Kidney capillary endothelial cell (primary cell): ENCODE results near the gene ABCC1.

Experiments
- DNase-seq: peaks from one replicate; pipeline ENCODE4 v3.0.0-alpha.2; 2018; ENCODE audit warnings: low spot score

The ABCC1 gene

GRCh38 chr16:15993946-15994665, 44.7 kb downstream of the ABCC1 start:
- DNase-seq: no peak

DNA sequence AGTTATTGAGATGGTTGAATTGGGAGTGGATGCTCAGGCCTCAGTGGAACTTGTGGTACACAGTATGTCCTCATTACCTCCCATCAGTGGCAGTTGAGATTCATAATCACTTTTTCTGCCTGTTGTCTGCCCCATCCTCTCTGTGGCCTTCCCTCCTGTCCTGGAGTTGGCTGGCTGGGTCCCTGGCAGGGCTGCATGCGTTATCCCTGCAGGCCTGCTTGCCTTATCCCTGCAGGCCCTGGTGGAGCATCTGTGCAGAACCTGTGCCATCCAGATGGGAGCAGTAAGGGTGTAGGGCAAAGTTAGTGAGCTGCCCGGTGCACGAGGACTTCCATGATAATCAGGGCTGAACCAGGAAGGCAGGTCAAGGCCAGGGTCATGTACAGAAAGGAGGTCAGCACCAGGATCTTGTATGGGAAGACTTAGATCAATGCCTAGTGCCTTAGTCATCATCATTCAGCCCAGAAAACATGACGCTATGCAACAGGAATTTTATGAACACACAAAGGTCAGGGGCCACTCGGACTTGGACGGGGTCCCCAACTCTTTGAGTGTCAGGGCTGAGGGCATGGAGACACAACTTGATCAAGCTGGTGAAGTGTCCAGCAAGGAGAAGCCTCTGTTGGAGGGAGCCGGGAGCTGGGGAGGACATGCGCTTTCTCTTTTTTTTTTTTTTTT, 47.2 kb downstream of the ABCC1 start:
- peak; percentile 94 for DNase-seq

DNA sequence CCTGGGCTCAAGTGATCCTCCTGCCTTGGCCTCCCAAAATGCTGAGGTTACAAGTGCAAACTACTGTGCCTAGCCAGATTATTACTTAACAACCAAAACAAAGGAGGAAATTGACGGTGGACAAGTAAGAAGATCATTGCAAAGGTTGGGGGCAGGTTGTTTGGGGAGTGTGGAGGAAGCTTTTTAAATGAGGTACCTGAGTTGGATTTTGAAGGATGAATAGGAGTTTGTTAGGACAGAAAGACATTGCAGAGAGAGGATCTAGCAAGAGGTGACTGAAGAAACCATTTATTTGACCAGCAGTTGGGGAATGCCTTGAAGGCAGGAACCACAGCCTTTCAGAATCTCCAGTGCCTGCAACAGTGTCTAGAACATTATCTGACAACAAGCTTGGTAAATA, 51.3 kb downstream of the ABCC1 start:
- no peak for DNase-seq

DNA sequence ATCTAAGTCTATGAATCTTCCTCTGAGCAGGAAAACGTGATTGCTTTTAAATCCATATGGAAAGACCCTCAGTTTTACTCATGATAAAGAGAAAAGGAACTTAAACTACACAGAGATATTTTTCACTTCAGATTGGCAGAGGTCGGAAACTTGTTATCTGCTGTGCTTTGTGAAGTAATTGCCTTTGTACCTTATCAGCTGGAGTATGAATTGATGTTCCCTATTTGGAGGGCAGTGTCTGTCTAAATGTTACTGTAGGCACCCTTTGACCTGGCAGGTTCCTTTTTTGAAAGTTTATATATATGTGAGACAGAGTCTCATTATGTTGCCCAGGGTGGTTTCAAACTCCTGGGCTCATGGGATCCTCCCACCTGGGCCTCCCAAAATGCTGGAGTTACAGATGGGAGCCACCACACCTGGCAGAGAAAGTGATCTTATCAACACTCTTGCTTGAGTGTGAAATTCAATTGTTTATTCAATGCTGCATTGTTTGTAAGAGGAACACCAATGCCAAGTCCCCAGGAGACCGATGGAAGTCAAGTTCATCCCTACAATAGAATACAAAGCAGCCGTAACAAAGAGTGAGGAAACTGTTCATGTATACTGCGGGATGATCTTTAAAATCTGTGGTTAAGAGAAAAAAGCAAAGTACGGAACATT, 52.3 kb downstream of the ABCC1 start:
- no peak for DNase-seq

- no peak for DNase-seq
Measured at GRCh38 chr16:16003719-16004313, 54.4 kb downstream of the ABCC1 start.

- no peak for DNase-seq
Measured at GRCh38 chr16:16004314-16004749, 54.9 kb downstream of the ABCC1 start.

- DNase-seq: no peak
Measured at GRCh38 chr16:16005721-16006120, 56.3 kb downstream of the ABCC1 start.

DNA sequence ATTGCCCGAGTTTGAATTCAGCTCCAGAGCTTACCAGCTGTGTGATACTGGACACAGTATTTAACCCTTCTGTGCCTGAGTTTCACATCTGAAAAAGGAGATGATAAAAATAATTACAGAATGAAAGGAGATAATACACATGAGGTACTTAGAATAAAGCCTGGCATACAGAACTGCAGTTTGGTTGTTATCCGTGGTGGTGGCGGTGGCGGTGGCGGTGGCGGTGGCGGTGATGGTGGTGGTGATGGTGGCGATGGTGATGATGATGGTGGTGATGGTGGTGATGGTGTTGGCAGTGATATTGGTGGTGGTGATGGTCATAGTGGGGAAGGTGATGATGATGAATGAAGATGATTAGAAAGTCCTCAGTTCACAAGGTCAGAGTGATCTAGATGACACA, 57.2 kb downstream of the ABCC1 start:
- DNase-seq: no peak

DNA sequence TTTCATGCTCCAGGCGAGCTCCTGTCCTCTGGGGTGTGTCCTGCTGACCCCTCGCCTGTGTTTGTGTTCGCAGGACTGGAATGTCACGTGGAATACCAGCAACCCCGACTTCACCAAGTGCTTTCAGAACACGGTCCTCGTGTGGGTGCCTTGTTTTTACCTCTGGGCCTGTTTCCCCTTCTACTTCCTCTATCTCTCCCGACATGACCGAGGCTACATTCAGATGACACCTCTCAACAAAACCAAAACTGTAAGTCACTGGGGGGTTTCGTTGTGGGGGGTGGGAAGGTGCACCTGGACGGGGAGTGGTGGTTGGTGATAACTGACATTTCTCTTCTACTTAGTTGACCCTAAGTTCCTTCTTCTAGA, 58.3 kb downstream of the ABCC1 start:
- no peak for DNase-seq

GRCh38 chr16:16008666-16009065, 59.2 kb downstream of the ABCC1 start:
- DNase-seq: no peak

DNA sequence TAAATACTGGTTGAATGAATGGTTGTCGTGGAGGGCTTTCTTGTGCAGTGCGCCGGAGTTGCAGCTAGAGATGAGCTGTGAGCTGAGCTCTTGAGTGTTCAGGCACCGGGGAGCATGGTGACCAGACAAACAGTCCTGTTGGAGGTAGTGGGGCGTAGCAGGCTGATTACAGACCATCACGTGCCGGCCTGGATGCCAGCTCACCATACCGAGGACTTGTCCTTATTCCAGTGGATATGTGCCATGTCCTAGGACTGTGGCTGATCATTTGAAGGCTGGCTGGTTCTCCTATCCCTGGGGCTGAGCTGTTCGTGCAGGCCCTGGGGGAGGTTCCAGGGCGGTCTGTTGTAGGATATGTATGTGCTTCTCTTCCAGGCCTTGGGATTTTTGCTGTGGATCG, 60.0 kb downstream of the ABCC1 start:
- DNase-seq: no peak

GRCh38 chr16:16010194-16010593, 60.8 kb downstream of the ABCC1 start:
- no peak for DNase-seq

- no peak for DNase-seq
Measured at GRCh38 chr16:16012144-16012543, 62.7 kb downstream of the ABCC1 start.

GRCh38 chr16:16013812-16014211, 64.4 kb downstream of the ABCC1 start:
- no peak for DNase-seq

DNA sequence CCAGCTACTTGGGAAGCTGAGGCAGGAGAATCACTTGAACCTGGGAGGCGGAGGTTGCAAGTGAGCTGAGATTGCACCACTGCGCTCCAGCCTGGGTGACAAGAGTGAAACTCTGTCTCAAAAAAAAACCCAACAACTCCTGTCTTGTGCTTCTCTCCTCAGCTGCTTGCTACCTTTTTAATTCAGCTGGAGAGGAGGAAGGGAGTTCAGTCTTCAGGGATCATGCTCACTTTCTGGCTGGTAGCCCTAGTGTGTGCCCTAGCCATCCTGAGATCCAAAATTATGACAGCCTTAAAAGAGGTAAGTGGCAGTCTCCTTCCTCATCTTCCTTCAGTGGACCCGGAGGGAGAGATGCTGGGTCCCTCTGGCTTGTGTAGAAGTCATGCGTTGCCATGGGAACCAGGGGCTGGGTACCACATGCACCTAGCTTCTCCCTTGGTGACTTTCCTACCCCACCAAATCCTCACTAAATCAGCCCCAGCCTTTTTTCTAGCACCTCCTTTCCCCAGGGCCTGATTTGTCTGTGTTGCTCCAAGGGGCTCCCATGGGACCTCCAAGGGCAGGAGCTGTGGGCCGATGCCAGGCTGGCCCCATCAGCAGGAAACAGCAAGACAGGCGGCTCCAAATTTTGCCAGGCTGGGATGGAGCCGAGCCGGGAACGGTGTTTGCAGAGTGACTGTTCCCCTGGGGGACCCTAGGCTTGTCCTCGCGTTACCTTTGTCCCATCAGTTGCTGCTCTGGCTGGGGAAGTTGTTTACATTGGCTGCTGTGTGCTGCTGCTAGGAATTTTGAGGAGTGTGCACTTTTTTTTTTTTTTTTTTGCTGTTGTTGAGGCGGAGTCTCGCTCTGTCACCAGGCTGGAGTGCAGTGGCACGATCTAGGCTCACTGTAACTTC, 65.2 kb downstream of the ABCC1 start:
- no peak for DNase-seq

- DNase-seq: no peak
Measured at GRCh38 chr16:16015849-16016248, 66.4 kb downstream of the ABCC1 start.

DNA sequence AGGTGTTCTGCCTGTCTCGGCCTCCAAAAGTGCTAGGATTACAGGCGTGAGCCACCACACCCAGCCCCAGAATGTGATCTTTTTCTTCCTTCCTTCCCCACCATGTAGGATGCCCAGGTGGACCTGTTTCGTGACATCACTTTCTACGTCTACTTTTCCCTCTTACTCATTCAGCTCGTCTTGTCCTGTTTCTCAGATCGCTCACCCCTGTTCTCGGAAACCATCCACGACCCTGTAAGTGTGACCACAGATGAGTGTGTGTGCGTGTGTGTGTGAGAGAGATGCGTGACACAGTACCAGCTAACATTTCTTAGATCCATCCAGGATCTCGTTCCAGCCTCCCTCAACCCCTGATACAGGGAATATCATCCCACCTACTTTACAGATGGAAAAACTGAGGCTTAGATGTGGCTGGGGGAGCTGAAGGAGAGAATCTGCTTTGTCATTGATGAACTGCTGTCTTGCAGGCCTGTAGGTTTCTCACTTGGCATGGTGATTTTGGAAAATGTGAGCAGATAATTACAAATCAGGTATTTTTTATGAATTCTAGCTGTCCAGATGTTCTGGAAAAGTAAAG, 67.1 kb downstream of the ABCC1 start:
- no peak for DNase-seq

GRCh38 chr16:16017812-16018211, 68.4 kb downstream of the ABCC1 start:
- no peak for DNase-seq

GRCh38 chr16:16018705-16019104, 69.3 kb downstream of the ABCC1 start:
- DNase-seq: no peak

GRCh38 chr16:16019488-16019887, 70.1 kb downstream of the ABCC1 start:
- no peak for DNase-seq

GRCh38 chr16:16020291-16020690, 70.9 kb downstream of the ABCC1 start:
- no peak for DNase-seq

- no peak for DNase-seq
Measured at GRCh38 chr16:16021020-16021419, 71.6 kb downstream of the ABCC1 start.
